Fibroblast of skin of right biceps (primary cell): ENCODE results near the gene CDK18.

Experiments used
- DNase-seq: peaks from one replicate; pipeline ENCODE4 v3.0.0-alpha.2; 2013

CDK18 gene

DNA sequence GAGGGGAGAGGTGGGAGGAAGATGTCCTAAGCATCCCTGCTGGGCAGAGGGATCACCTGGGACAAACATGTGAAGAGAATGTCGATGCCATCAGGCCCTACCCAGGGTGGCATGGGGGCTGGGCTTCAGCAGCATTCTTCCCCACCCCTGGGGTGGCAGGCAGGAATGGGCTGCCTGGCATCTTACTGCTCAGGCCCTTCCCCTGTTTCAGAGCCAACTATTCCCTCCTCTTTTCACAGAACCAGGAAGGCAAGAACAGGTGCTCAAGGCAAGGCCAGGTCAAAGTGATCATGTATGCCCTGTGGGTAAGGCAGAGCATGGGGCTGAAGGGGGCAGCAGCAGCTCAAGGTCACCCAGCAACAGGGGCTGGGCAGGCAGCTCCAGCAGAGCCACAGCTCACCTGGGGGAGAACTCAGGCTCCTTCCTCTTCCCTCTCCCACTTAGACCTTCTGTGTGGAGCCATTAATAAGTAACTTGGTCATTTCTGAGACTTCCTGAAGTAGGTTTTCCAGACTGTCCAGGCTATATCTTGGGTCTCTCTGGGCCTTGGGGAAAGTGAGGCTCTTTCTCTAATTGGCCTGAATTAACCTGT is 70.9 kb downstream of the CDK18 start:
- no peak for DNase-seq

GRCh38 chr1:205576011-205576410 is 71.5 kb downstream of the CDK18 start:
- DNase-seq = no peak

DNA sequence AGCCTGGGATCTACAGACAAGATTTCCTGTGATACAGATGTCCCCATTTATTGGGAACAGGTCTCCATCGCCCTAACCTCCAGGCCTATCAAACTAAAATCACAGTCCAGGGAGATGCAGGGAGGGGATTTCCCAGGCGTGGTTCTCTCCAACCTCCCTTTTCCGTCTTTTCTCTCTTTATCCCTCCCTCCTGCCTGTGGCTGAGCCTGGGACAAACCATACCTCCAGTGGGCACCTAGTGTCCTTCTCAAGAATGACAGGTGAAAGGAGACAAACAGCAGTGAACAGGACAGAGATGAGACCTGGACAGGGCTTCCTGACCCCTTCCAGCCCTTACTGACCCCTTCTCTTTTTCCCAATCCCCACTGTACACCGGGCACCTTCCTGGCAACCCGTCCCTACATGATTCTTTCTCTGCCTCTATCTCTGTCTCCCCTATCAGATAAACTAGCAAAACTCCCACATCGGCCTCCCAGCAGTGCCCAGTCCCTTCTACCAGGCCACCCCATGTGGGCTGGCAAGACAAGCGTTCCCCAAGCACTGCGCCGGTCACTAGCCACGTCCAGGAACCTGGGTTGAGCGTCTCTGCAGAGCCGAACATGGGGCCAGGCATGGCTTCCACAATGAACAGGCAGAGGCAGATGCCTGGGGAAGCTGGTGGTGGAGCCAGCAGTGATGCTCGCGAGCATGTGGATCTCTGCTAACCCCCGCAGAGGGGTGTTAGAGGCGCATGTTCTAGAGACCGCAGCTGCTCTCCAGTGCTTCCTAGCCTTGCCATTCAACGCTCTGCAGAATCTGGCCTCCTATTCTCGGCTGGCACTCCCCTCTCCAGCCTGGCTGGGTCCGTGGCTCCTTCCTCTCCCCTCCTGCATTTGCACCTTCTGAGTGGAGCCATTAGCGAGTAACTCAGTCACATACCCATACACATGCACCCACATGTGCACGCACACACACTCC is 72.6 kb downstream of the CDK18 start:
- no peak for DNase-seq

DNA sequence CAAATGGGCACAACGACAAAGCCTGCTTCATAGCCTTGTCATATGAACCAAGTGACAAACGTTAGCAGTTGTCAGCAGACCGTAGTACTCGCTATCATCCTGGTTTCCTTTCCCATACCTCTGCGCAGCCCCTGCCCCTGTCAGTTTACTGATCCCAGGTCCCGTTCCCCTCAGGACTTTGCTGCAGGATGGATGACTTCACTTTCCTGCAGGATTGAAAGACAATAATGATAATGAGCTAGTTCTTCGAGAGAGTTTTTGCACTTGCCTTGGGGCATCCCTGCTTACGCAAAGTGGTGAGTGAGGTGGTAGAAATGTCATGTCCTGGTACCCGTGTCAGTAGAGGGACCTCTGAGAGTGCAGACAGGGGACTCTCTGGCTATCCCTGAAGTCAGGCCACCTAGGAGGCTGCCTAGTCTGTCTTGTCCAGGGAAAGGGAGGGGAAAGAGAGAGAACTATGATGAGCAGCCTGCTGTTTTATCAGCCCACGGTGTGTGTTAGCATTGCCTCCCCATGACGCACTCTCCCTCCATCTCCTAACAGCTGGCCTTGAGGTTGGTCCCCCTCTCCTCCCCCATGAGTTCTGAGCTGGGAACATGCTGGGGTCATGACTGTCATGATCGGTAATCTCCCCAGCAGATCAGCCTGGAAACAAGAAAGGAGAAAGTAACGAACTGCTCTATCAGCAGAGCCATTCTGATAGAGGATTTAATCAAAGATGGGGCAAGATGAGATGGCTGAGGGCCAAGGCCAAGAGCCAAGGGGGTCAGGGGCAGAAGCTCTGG is 73.6 kb downstream of the CDK18 start:
- DNase-seq = peak; percentile 11

GRCh38 chr1:205578780-205579571 is 74.5 kb downstream of the CDK18 start:
- DNase-seq = no peak

DNA sequence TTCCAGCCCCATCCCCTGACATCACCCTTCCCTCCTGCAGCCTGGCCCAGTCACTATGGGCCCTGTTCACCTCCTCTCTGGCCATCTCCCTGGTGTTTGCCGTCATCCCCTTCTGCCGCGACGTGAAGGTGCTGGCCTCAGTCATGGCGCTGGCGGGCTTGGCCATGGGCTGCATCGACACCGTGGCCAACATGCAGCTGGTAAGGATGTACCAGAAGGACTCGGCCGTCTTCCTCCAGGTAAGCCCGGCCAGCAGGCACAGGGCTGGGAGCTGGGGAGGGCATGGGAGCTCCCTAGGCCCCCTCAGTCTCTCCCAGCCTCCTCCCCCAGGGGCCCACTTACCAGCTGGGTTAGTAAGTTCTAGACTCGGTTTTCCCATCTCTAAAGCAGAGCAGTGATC is 75.2 kb downstream of the CDK18 start:
- DNase-seq = no peak

DNA sequence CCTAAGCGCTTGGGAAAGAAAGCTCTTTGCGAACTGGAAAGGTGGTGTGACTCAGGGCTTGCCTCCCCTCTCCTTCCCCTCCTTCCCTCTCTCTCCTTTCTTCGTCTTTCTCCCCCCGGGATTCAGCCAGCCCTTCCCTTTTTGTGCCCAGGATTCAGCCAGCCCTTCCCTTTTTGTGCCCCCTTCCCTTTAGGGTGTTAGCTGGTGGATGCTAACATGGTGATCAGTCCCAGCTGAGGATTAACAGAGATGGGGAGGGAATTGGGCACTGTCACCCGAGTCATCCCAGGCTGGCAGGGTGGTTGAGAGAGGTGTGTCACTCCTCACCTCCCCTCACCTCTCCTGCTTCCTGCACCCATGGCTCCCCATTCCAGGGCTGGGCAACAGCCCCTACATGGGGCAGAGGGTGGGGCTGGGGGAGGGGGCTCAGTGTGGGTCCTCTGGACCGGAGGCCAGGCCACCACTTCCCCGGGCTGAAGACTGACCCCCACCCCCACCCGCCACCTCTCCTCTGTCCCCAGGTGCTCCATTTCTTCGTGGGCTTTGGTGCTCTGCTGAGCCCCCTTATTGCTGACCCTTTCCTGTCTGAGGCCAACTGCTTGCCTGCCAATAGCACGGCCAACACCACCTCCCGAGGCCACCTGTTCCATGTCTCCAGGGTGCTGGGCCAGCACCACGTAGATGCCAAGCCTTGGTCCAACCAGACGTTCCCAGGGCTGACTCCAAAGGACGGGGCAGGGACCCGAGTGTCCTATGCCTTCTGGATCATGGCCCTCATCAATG is 75.9 kb downstream of the CDK18 start:
- no peak for DNase-seq

DNA sequence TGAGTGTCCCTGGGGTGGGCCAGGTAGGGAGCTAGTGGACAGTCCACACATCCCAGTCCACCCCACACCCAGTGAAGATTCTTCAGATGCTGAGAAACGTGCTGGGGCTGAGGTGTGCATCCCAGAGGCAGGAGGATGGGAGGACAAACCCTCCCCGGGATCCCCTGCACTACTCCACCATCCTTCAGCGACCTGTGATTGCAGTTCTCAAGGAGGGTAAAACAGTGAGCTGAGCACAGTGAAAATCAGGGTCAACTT is 76.4 kb downstream of the CDK18 start:
- DNase-seq = no peak

DNA sequence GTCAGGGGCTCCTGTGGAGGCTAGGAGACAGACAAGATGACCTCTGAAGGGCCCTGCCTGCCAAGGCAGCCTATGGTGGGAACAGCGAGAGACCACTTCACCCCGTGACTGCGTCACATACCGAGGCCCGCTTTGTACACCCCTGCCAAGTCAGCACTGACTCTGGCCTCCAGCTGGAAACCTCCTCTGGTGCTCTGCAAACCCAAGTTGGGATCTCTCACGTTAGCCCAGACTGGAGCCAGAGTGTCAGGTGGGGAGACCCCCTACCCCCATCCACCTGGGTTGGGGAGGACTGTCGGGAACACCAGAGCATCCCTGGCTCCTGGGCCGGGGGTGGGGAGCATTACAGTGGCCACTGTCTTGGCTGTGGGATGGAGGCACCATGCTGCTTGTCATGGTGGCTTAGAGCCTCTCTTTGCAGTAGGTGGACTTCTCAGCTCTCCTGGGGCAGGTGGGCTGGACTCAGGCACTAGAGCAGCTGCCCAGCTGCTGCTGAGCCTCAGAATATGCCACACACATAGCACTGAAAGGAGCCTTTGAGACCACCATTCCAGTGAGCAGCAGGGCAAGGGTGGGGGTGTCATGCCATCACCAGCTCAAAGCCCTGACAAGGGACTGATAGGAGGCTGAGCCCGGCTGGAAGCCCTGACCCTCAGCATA is 77.0 kb downstream of the CDK18 start:
- DNase-seq = no peak

GRCh38 chr1:205582046-205582445 is 77.6 kb downstream of the CDK18 start:
- no peak for DNase-seq
